ENCODE data around the gene PPP1R14B. TPM values are rescaled to one million over a fixed set of nuclear protein-coding genes. Genes with fewer than 3 reads are reported as not detected.

The PPP1R14B gene
- total RNA-seq, 1 experiment from 2014 or later, result 467 TPM

GRCh38 chr11:64230985-64231365 is 15.8 kb downstream of the PPP1R14B start:
- H3K4me1 ChIP-seq (replicated peaks), result peaks cover 47% of the 10 kb centered on the region
- H3K9me3 ChIP-seq (replicated peaks), result 0 out of 2 replicates have a peak, but pooled peaks cover 5% of the 10 kb centered on the region
- H3K27ac ChIP-seq, result peak overlapping the region; percentile 35
- DNase-seq (ENCODE audit: low read depth in 1 of 2, low spot score in 2 of 2), result no peak
- peaks cover 34% of the 10 kb centered on the region for H3K36me3 ChIP-seq
- peak overlapping the region; percentile 66 for H3K4me3 ChIP-seq
- no peaks in the 10 kb centered on the region for H3K27me3 ChIP-seq (replicated peaks)

- peak; percentile 94 for DNase-seq (ENCODE audit: low read depth in 1 of 2, low spot score in 2 of 2)
- peak within 1 kb of the TSS; percentile 35 for H3K27ac ChIP-seq
- peaks cover 28% of the 10 kb centered on the region for H3K36me3 ChIP-seq
- H3K27me3 ChIP-seq (replicated peaks), result no peaks in the 10 kb centered on the region
- H3K9me3 ChIP-seq (replicated peaks), result 0 out of 2 replicates have a peak, but pooled peaks cover 5% of the 10 kb centered on the region
- peak within 1 kb of the TSS; percentile 66 for H3K4me3 ChIP-seq
- peaks cover 50% of the 10 kb centered on the region for H3K4me1 ChIP-seq (replicated peaks)
These were observed 16.4 kb downstream of the PPP1R14B start, which contains the start of gene DNAJC4 for GRCh38 chr11:64230171-64230984. DNAJC4 (plus strand) TSS chr11:64230548; CDS start chr11:64230855, 307 bp downstream.

- no peak overlapping the region for H3K27ac ChIP-seq
- H3K4me3 ChIP-seq, result peak overlapping the region; percentile 66
- DNase-seq (ENCODE audit: low read depth in 1 of 2, low spot score in 2 of 2), result no peak
- 0 out of 2 replicates have a peak, but pooled peaks cover 5% of the 10 kb centered on the region for H3K9me3 ChIP-seq (replicated peaks)
- H3K27me3 ChIP-seq (replicated peaks), result no peaks in the 10 kb centered on the region
- peaks cover 26% of the 10 kb centered on the region for H3K36me3 ChIP-seq
- H3K4me1 ChIP-seq (replicated peaks), result peaks cover 49% of the 10 kb centered on the region
These were observed 17.0 kb downstream of the PPP1R14B start for GRCh38 chr11:64229744-64230170.

GRCh38 chr11:64229090-64229743 is 17.5 kb downstream of the PPP1R14B start:
- H3K27ac ChIP-seq, result no peak overlapping the region
- DNase-seq (ENCODE audit: low read depth in 1 of 2, low spot score in 2 of 2), result no peak
- H3K27me3 ChIP-seq (replicated peaks), result no peaks in the 10 kb centered on the region
- H3K4me3 ChIP-seq, result no peak overlapping the region
- peaks cover 52% of the 10 kb centered on the region for H3K4me1 ChIP-seq (replicated peaks)
- H3K36me3 ChIP-seq, result peaks cover 31% of the 10 kb centered on the region
- 0 out of 2 replicates have a peak, but pooled peaks cover 5% of the 10 kb centered on the region for H3K9me3 ChIP-seq (replicated peaks)

GRCh38 chr11:64227405-64227956 is 19.3 kb downstream of the PPP1R14B start:
- H3K27ac ChIP-seq, result no peak overlapping the region

GRCh38 chr11:64226507-64227051 is 20.2 kb downstream of the PPP1R14B start:
- no peak for DNase-seq (ENCODE audit: low read depth in 1 of 2, low spot score in 2 of 2)

More at GRCh38 chr11:64227405-64227956, 19.3 kb downstream of the PPP1R14B start:
- H3K9me3 ChIP-seq (replicated peaks), result 0 out of 2 replicates have a peak, but pooled peaks cover 5% of the 10 kb centered on the region
- peaks cover 47% of the 10 kb centered on the region for H3K4me1 ChIP-seq (replicated peaks)
- peaks cover 47% of the 10 kb centered on the region for H3K36me3 ChIP-seq
- no peaks in the 10 kb centered on the region for H3K27me3 ChIP-seq (replicated peaks)
- no peak for DNase-seq (ENCODE audit: low read depth in 1 of 2, low spot score in 2 of 2)
- peak overlapping the region; percentile 66; the same call in 1 of the 2 replicates for H3K4me3 ChIP-seq

GRCh38 chr11:64225608-64226506 is 20.9 kb downstream of the PPP1R14B start, which contains the start of the genes NUDT22 and TRPT1:
NUDT22 (plus strand) TSS chr11:64226274; CDS start chr11:64226653, 379 bp downstream.
TRPT1 (minus strand) TSS chr11:64226186; CDS start chr11:64225860, 326 bp downstream.
- Histone ChIP-seq H3K36me3 (peaks cover 58% of the 10 kb centered on the region), H3K9me3 (replicated peaks) (0 out of 2 replicates have a peak, but pooled peaks cover 5% of the 10 kb centered on the region), H3K27me3 (replicated peaks) (no peaks in the 10 kb centered on the region), H3K4me3 (peak within 1 kb of the TSS; percentile 66), H3K4me1 (replicated peaks) (peaks cover 43% of the 10 kb centered on the region), H3K27ac (peak within 1 kb of the TSS; percentile 67)
- DNase-seq (ENCODE audit: low read depth in 1 of 2, low spot score in 2 of 2), result peak; percentile 94 to 96

More at GRCh38 chr11:64226507-64227051, 20.2 kb downstream of the PPP1R14B start:
- peak overlapping the region; percentile 67 for H3K27ac ChIP-seq
- peaks cover 47% of the 10 kb centered on the region for H3K4me1 ChIP-seq (replicated peaks)
- H3K4me3 ChIP-seq, result peak overlapping the region; percentile 66
- 0 out of 2 replicates have a peak, but pooled peaks cover 5% of the 10 kb centered on the region for H3K9me3 ChIP-seq (replicated peaks)
- H3K36me3 ChIP-seq, result peaks cover 51% of the 10 kb centered on the region
- no peaks in the 10 kb centered on the region for H3K27me3 ChIP-seq (replicated peaks)

GRCh38 chr11:64224891-64225607 is 21.7 kb downstream of the PPP1R14B start:
- H3K27ac ChIP-seq, result no peak overlapping the region
- peak overlapping the region; percentile 66 for H3K4me3 ChIP-seq
- H3K36me3 ChIP-seq, result peaks cover 66% of the 10 kb centered on the region
- H3K27me3 ChIP-seq (replicated peaks), result no peaks in the 10 kb centered on the region
- DNase-seq (ENCODE audit: low read depth in 1 of 2, low spot score in 2 of 2), result peak in 1 of 2 experiments; percentile 53
- peaks cover 37% of the 10 kb centered on the region for H3K4me1 ChIP-seq (replicated peaks)
- 0 out of 2 replicates have a peak, but pooled peaks cover 5% of the 10 kb centered on the region for H3K9me3 ChIP-seq (replicated peaks)

GRCh38 chr11:64224151-64224890 is 22.4 kb downstream of the PPP1R14B start:
- no peaks in the 10 kb centered on the region for H3K27me3 ChIP-seq (replicated peaks)
- DNase-seq (ENCODE audit: low read depth in 1 of 2, low spot score in 2 of 2), result peak in 1 of 2 experiments; percentile 54
- H3K4me1 ChIP-seq (replicated peaks), result peaks cover 29% of the 10 kb centered on the region
- no peak overlapping the region for H3K27ac ChIP-seq
- H3K9me3 ChIP-seq (replicated peaks), result 0 out of 2 replicates have a peak, but pooled peaks cover 5% of the 10 kb centered on the region
- no peak overlapping the region for H3K4me3 ChIP-seq
- peaks cover 70% of the 10 kb centered on the region for H3K36me3 ChIP-seq

- H3K36me3 ChIP-seq, result peaks cover 66% of the 10 kb centered on the region
These were observed 23.6 kb downstream of the PPP1R14B start for GRCh38 chr11:64223001-64223651.

GRCh38 chr11:64222651-64223000 is 24.1 kb downstream of the PPP1R14B start:
- Histone ChIP-seq H3K9me3 (replicated peaks) (0 out of 2 replicates have a peak, but pooled peaks cover 5% of the 10 kb centered on the region), H3K27ac (no peak overlapping the region), H3K4me3 (no peak overlapping the region), H3K27me3 (replicated peaks) (no peaks in the 10 kb centered on the region), H3K36me3 (peaks cover 66% of the 10 kb centered on the region), H3K4me1 (replicated peaks) (peaks cover 28% of the 10 kb centered on the region)
- DNase-seq (ENCODE audit: low read depth in 1 of 2, low spot score in 2 of 2), result no peak

More at GRCh38 chr11:64223001-64223651, 23.6 kb downstream of the PPP1R14B start:
- Histone ChIP-seq H3K4me3 (no peak overlapping the region), H3K27ac (no peak overlapping the region), H3K4me1 (replicated peaks) (peaks cover 28% of the 10 kb centered on the region), H3K9me3 (replicated peaks) (0 out of 2 replicates have a peak, but pooled peaks cover 5% of the 10 kb centered on the region), H3K27me3 (replicated peaks) (no peaks in the 10 kb centered on the region)
- DNase-seq (ENCODE audit: low read depth in 1 of 2, low spot score in 2 of 2), result peak in 1 of 2 experiments; percentile 49

Data from SJSA1 (cell line).